ENCODE measurements around the gene SMC6. TPM values are rescaled to one million over a fixed set of nuclear protein-coding genes. Genes with fewer than 3 reads are reported as not detected.

SMC6 gene
- total RNA-seq, 3 donors from 2014 or later, result 18.2 to 20.7 (median 18.2) TPM

GRCh38 chr2:17638196-17638743, 115.3 kb downstream of the SMC6 start:
- Mint-ChIP-seq H3K9me3 (no peaks in the 10 kb centered on the region), H3K36me3 (ENCODE audit: insufficient read depth) (no peaks in the 10 kb centered on the region), H3K4me3 (no peak overlapping the region), H3K4me1 (ENCODE audit: low read depth) (peaks cover 2% of the 10 kb centered on the region), H3K27me3 (ENCODE audit: low read depth) (peaks cover 3% of the 10 kb centered on the region)
- no peak for ATAC-seq
- DNase-seq, result no peak

- Mint-ChIP-seq H3K4me1 (ENCODE audit: low read depth) (no peaks in the 10 kb centered on the region), H3K9me3 (no peaks in the 10 kb centered on the region), H3K36me3 (ENCODE audit: insufficient read depth) (no peaks in the 10 kb centered on the region), H3K27me3 (ENCODE audit: low read depth) (peaks cover 3% of the 10 kb centered on the region), H3K4me3 (no peak overlapping the region)
- DNase-seq (no peak), ATAC-seq (no peak)
Measured at GRCh38 chr2:17637131-17637906, 116.3 kb downstream of the SMC6 start.

DNA sequence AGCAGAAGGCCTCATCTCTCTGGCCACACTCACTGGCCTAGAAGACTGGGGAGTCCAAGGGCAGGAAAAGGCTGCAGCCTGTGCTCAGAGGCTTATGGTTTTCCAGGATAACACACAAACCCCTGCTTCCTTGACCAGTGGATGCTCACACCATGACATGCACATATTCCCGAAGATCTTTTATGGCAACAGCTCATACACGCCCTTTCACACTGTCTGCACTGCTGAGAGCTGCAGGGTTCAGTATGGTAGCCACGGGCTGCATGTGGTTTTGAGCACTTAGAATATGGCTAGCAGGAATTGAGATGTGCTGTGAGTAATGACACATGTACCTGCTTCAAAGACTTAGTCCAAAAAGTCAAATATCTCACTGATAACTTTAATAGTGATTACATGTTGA, 117.4 kb downstream of the SMC6 start:
- ATAC-seq, result no peak
- Mint-ChIP-seq H3K27me3 (ENCODE audit: low read depth) (peaks cover 3% of the 10 kb centered on the region), H3K9me3 (no peaks in the 10 kb centered on the region), H3K4me3 (no peak overlapping the region), H3K4me1 (ENCODE audit: low read depth) (no peaks in the 10 kb centered on the region), H3K36me3 (ENCODE audit: insufficient read depth) (no peaks in the 10 kb centered on the region)
- DNase-seq, result no peak

DNA sequence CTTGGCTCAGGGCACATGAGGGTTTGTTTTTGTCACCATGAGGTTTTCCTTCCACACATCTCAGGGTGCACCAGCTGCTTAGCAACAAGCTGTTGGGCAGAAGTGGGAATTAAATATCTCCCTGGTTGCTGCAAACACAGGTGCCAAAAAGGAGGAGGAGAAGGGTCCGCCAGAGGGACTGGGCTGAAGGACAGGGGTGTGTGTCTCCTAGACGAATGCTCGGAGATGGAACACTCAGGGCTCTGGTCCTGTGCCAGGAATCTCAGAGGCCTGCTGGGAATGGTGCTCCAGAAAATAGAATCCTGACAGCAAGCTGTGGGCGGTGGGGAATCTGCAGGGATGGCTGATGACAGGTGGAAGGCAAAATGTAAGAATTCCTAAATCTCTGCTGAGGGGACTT, 118.6 kb downstream of the SMC6 start:
- Mint-ChIP-seq H3K36me3 (ENCODE audit: insufficient read depth) (no peaks in the 10 kb centered on the region), H3K27me3 (ENCODE audit: low read depth) (peaks cover 3% of the 10 kb centered on the region), H3K4me1 (ENCODE audit: low read depth) (no peaks in the 10 kb centered on the region), H3K9me3 (no peaks in the 10 kb centered on the region), H3K4me3 (no peak overlapping the region)
- DNase-seq (no peak), ATAC-seq (no peak)

DNA sequence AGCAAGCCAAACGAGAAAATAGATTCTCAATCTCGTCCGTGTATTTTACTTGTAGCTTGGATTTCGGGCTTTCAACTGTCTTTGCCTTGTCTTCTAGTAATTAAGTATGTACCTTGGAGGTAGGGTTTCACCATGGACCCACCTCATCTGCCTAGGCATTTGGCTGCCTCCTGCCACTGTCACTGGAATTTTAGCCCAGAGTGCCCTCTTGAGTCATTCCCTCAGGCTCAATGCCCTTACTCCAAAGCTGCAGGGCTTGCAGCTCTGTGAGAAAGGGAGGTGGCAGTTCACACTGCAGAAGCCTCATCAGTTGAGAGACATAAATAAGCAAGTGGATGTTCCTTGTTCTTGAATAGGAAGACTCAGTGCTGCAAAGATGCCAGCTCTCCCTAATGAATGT, 123.5 kb downstream of the SMC6 start:
- Mint-ChIP-seq H3K4me1 (ENCODE audit: low read depth) (no peaks in the 10 kb centered on the region), H3K36me3 (ENCODE audit: insufficient read depth) (no peaks in the 10 kb centered on the region), H3K27me3 (ENCODE audit: low read depth) (no peaks in the 10 kb centered on the region), H3K4me3 (no peak overlapping the region), H3K9me3 (no peaks in the 10 kb centered on the region)
- ATAC-seq, result no peak
- no peak for DNase-seq

- Mint-ChIP-seq H3K4me1 (ENCODE audit: low read depth) (no peaks in the 10 kb centered on the region), H3K4me3 (no peak overlapping the region), H3K36me3 (ENCODE audit: insufficient read depth) (no peaks in the 10 kb centered on the region), H3K27me3 (ENCODE audit: low read depth) (peaks cover 1% of the 10 kb centered on the region), H3K9me3 (no peaks in the 10 kb centered on the region)
- ATAC-seq (no peak), DNase-seq (no peak)
Measured at GRCh38 chr2:17628349-17629261, 125.0 kb downstream of the SMC6 start.

DNA sequence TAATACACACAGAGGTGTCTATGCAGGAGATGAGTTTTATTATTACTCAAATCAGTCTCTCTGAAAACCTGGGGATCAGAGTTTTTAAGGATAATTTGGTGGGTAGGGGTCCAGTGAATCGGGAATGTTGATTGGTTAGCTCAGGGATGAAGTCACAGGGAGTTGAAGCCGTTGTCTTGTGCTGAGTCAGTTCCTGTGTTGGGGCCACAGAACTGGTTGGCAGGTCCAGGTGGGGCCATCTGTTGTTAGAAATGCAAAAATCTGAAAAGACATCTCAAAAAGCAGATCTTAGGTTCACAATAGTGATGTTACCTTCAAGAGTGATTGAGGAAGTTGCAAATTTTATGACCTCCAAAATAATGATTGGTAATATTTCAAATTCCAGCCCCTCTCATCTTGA, 126.2 kb downstream of the SMC6 start:
- Mint-ChIP-seq H3K4me3 (no peak overlapping the region), H3K36me3 (ENCODE audit: insufficient read depth) (no peaks in the 10 kb centered on the region), H3K9me3 (no peaks in the 10 kb centered on the region), H3K4me1 (ENCODE audit: low read depth) (no peaks in the 10 kb centered on the region), H3K27me3 (ENCODE audit: low read depth) (peaks cover 1% of the 10 kb centered on the region)
- DNase-seq, result no peak
- no peak for ATAC-seq

DNA sequence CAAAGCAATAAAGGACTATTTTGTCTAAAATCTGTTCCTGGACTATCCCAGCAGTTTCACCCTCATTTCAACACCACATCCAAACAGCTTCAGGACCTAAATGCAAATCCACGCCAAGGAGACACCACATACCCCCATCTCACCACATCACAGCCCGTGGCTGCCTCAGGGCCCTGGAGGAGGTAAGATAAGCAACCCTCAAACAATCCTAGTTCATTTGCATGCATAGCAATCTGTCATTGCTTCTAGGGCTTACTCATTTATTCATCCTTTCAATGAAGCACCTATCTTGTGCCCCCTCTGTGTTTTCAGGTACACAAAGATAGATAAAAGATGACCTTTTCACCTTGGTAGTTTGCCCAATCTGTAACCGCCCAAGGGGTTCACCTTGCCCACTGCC, 126.6 kb downstream of the SMC6 start:
- Mint-ChIP-seq H3K4me1 (ENCODE audit: low read depth) (no peaks in the 10 kb centered on the region), H3K27me3 (ENCODE audit: low read depth) (peaks cover 1% of the 10 kb centered on the region), H3K36me3 (ENCODE audit: insufficient read depth) (no peaks in the 10 kb centered on the region), H3K9me3 (no peaks in the 10 kb centered on the region), H3K4me3 (no peak overlapping the region)
- ATAC-seq, result no peak
- DNase-seq, result no peak

DNA sequence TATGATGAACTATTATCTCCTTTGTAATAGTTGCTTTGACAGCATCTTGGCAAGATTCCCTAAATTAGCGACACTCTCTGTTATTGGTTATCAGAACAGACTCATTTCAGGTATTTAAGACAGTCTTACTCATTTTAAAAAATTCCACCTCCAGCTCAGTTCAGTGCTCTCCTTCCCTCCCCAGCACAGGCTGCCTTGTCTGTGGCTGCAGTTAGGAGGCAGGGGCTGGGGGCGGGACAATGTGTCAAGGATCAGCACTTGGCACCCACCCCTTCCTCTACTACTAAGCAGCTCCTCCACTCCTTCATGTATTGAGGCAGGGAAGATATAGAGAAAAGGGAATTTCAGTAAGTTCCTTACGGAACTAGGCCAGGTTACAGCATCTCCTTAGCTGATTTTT, 128.2 kb downstream of the SMC6 start:
- DNase-seq, result no peak
- Mint-ChIP-seq H3K36me3 (ENCODE audit: insufficient read depth) (no peaks in the 10 kb centered on the region), H3K4me3 (no peak overlapping the region), H3K9me3 (no peaks in the 10 kb centered on the region), H3K4me1 (ENCODE audit: low read depth) (no peaks in the 10 kb centered on the region), H3K27me3 (ENCODE audit: low read depth) (peaks cover 1% of the 10 kb centered on the region)
- ATAC-seq, result no peak

- Mint-ChIP-seq H3K4me3 (no peak overlapping the region), H3K4me1 (ENCODE audit: low read depth) (no peaks in the 10 kb centered on the region), H3K36me3 (ENCODE audit: insufficient read depth) (no peaks in the 10 kb centered on the region), H3K9me3 (no peaks in the 10 kb centered on the region), H3K27me3 (ENCODE audit: low read depth) (peaks cover 1% of the 10 kb centered on the region)
- DNase-seq (no peak), ATAC-seq (no peak)
Measured at GRCh38 chr2:17621781-17622180, 131.8 kb downstream of the SMC6 start.

GRCh38 chr2:17620841-17621240, 132.8 kb downstream of the SMC6 start:
- DNase-seq (no peak), ATAC-seq (no peak)
- H3K4me1 Mint-ChIP-seq (ENCODE audit: low read depth), result no peaks in the 10 kb centered on the region
- no peak overlapping the region for H3K4me3 Mint-ChIP-seq
- H3K36me3 Mint-ChIP-seq (ENCODE audit: insufficient read depth), result no peaks in the 10 kb centered on the region
- no peaks in the 10 kb centered on the region for H3K9me3 Mint-ChIP-seq
- H3K27me3 Mint-ChIP-seq (ENCODE audit: low read depth), result peaks cover 1% of the 10 kb centered on the region

DNA sequence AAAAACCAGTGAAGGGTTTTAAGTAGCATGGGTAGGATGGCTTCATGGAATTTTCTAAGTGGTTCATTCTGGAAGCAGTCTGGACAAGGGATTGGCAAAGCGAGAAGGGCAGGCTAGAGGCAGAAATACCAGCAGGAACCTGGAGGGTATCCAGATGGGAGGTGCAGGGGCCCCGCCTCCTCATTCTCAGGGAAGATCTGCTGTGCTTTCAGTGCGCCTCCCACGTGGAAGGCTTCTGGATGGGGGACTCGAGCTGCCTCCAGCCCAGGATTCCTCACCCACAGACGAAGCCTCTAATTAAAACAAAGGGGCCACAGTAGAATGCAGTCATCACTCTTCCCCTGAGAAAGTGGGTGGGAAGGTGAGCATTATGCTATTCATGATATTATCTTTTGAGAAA, 133.3 kb downstream of the SMC6 start:
- no peak for DNase-seq
- H3K4me1 Mint-ChIP-seq (ENCODE audit: low read depth), result no peaks in the 10 kb centered on the region
- H3K9me3 Mint-ChIP-seq, result no peaks in the 10 kb centered on the region
- ATAC-seq, result no peak
- H3K4me3 Mint-ChIP-seq, result no peak overlapping the region
- H3K27me3 Mint-ChIP-seq (ENCODE audit: low read depth), result peaks cover 1% of the 10 kb centered on the region
- H3K36me3 Mint-ChIP-seq (ENCODE audit: insufficient read depth), result no peaks in the 10 kb centered on the region

GRCh38 chr2:17617955-17618354, 135.7 kb downstream of the SMC6 start:
- peaks cover 7% of the 10 kb centered on the region for H3K27me3 Mint-ChIP-seq (ENCODE audit: low read depth)
- H3K4me1 Mint-ChIP-seq (ENCODE audit: low read depth), result no peaks in the 10 kb centered on the region
- H3K9me3 Mint-ChIP-seq, result no peaks in the 10 kb centered on the region
- no peak for DNase-seq
- no peak for ATAC-seq
- H3K36me3 Mint-ChIP-seq (ENCODE audit: insufficient read depth), result no peaks in the 10 kb centered on the region
- H3K4me3 Mint-ChIP-seq, result no peak overlapping the region

- Mint-ChIP-seq H3K27me3 (ENCODE audit: low read depth) (peaks cover 9% of the 10 kb centered on the region), H3K9me3 (no peaks in the 10 kb centered on the region), H3K4me3 (no peak overlapping the region), H3K4me1 (ENCODE audit: low read depth) (no peaks in the 10 kb centered on the region), H3K36me3 (ENCODE audit: insufficient read depth) (no peaks in the 10 kb centered on the region)
- DNase-seq (no peak), ATAC-seq (no peak)
Measured at GRCh38 chr2:17617516-17617915, 136.1 kb downstream of the SMC6 start.
